GM18867 (cell line): ENCODE results near the gene DOK7.
"Not testable (repeated sequence)": the region's sequence is repeated elsewhere in the genome, so short reads cannot be mapped to it uniquely, and the experiment has no call there.

Experiments
- ATAC-seq: cut with Tn5 transposase; IDR thresholded peaks from one replicate; pipeline ENCODE4 v1.9.1; 2021; ENCODE audit warnings: mild to moderate bottlenecking, moderate library complexity; ENCODE audit not compliant: unreplicated experiment

Gene DOK7

GRCh38 chr4:3441501-3442459 is 21.3 kb upstream of the DOK7 start, which contains the start of gene HGFAC:
Gene HGFAC, plus strand, starts transcription at chr4:3441968. Its CDS starts 34 bp downstream, at chr4:3442002.
- ATAC-seq, result no peak

GRCh38 chr4:3442460-3442958 is 20.6 kb upstream of the DOK7 start:
- ATAC-seq, result no peak

- ATAC-seq, result peak; percentile 49
Observed at GRCh38 chr4:3442959-3443749, 20.0 kb upstream of the DOK7 start.

- ATAC-seq, result no peak
Observed at GRCh38 chr4:3443750-3444309, 19.3 kb upstream of the DOK7 start.

- no peak for ATAC-seq
Observed at GRCh38 chr4:3444351-3445110, 18.6 kb upstream of the DOK7 start.

- no peak for ATAC-seq
Observed at GRCh38 chr4:3445111-3445820, 17.8 kb upstream of the DOK7 start.

GRCh38 chr4:3445829-3446545 is 17.1 kb upstream of the DOK7 start:
- no peak for ATAC-seq

GRCh38 chr4:3446631-3447320 is 16.3 kb upstream of the DOK7 start:
- ATAC-seq, result no peak

- ATAC-seq, result no peak
Observed at GRCh38 chr4:3447431-3448395, 15.4 kb upstream of the DOK7 start.

- ATAC-seq, result no peak
Observed at GRCh38 chr4:3449047-3449573, 14.0 kb upstream of the DOK7 start.

GRCh38 chr4:3449574-3450534 is 13.3 kb upstream of the DOK7 start:
- no peak for ATAC-seq

- no peak for ATAC-seq
Observed at GRCh38 chr4:3450643-3451042, 12.5 kb upstream of the DOK7 start.

GRCh38 chr4:3451956-3452355 is 11.2 kb upstream of the DOK7 start:
- ATAC-seq, result no peak

- ATAC-seq, result no peak
Observed at GRCh38 chr4:3452376-3452775, 10.7 kb upstream of the DOK7 start.

GRCh38 chr4:3455596-3455995 is 7.5 kb upstream of the DOK7 start:
- not testable (repeated sequence) for ATAC-seq

- no peak for ATAC-seq
Observed at GRCh38 chr4:3458371-3458770, 4.7 kb upstream of the DOK7 start.
